GM18508 (cell line): ENCODE results near the gene ARID1B.

Experiments used
- ATAC-seq: cut with Tn5 transposase; IDR thresholded peaks from one replicate; pipeline ENCODE4 v1.9.1; 2021; ENCODE audit warnings: moderate number of reproducible peaks; ENCODE audit not compliant: insufficient read depth, unreplicated experiment

Gene ARID1B

DNA sequence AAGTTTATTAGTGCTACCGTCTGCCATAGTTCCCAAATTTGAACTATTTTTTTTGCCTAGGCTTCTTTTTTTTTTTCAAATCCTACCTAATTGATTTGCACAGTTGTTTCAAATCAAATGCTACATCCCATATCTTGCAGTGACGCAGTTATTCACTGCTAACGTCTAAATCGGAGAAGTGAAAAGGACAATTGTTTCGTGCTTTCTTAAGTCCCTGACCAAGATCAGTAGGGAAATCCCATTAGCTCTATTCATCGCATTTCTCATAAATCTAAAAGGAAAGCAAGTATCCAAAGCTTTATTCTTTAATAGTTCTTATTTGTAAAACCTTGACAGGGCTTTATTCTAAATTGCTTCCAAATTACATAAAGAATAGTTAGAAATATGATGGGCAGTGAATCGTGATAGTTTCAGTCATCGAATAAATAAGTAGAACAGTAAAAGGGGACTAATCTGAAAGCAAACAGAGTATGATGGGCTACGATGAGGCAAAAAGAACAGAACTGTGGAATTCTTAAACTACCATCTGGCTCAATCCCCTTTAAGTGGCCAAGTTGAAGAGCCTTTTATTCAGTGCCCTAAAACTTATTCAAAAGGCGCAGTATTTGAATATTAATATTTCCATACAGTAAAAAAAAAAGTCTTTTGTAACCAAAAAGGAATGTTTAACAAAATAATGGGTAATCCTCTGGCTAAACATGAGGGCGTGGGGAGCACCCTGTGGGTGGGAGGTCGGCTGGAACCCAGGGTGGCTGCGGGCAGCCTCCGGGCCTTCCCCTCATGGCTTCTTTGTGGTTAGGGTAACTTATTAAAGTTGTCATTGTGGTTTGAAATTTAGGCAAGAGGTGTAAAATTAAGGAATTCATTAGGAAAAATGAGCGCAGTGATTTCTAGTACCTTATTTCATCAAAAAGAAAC lies 3.0 kb upstream of the ARID1B start:
- no peak for ATAC-seq

DNA sequence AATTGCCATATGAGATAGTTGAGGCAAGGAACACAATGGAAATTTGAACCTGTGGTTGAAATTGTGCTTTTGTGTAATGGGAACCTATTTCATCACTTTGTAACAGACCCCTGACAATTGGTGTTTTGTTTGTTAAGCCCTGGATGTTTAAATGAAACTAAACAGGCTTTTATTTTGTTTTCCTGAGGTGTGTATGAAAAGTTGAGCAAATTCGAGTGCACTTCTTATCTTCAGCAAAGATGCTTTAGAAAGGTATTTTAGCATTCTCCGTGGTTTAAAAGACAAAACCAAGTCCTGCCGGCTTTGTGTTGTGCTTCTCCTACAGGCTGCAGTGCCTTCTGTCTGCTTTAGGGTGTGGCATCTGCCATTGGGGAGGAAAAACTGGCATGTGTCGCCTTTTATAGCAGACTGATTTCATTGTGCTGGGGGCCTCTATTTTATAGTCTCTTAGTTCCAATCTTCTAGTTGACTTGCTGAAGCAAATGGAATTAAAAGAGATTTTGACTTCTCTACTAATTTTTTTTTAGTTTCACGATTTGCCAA lies 2.2 kb upstream of the ARID1B start:
- ATAC-seq = no peak

DNA sequence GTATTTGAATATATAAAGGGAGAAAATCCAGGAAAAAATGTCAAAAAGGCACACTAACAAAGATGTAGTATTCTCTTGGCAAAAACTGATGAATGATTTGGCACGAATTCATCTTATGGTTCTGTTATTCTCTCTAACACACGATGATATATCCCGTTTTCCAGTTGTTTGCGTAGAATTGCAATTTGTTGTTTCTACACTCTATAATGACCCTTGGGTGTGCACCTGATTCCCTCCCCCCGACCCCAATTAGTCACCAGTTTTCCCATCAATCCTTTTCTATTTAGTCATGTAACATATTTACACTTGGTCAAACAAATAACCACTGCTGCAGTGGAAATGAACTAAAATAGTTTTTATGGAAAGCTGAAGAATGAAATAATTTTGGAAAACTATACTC lies 1.5 kb upstream of the ARID1B start:
- ATAC-seq = no peak

DNA sequence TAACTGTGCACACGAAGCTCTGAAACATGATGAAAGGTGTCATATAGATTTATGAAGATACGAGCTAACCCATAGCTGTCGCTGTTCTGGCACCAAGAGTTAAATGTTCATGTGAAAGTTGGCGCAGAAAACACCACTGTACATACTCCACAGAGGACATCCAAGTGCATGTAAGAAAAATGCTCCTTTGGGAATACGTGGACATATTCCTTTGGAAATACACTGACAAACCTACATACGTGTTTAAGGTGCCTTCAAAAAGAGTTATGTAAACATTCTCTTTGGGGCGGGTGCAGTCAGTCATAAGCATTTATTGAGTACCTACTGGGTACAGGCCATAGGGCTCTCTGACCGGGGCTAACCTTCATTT lies 723 bp upstream of the ARID1B start:
- ATAC-seq = no peak

DNA sequence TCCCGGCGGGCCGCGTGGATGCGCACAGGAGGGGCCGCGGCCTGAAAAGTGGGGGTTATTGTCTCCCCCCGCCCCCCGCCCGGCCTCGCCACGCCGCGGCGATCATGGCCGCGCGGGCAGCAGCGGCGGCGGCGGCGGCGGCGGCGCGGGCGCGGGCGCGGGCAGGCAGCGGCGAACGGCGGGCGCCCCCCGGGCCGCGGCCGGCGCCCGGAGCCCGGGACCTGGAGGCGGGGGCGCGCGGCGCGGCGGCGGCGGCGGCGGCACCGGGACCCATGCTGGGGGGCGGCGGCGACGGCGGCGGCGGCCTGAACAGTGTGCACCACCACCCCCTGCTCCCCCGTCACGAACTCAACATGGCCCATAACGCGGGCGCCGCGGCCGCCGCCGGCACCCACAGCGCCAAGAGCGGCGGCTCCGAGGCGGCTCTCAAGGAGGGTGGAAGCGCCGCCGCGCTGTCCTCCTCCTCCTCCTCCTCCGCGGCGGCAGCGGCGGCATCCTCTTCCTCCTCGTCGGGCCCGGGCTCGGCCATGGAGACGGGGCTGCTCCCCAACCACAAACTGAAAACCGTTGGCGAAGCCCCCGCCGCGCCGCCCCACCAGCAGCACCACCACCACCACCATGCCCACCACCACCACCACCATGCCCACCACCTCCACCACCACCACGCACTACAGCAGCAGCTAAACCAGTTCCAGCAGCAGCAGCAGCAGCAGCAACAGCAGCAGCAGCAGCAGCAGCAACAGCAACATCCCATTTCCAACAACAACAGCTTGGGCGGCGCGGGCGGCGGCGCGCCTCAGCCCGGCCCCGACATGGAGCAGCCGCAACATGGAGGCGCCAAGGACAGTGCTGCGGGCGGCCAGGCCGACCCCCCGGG lies 637 bp downstream of the ARID1B start:
- ATAC-seq = peak; percentile 4

DNA sequence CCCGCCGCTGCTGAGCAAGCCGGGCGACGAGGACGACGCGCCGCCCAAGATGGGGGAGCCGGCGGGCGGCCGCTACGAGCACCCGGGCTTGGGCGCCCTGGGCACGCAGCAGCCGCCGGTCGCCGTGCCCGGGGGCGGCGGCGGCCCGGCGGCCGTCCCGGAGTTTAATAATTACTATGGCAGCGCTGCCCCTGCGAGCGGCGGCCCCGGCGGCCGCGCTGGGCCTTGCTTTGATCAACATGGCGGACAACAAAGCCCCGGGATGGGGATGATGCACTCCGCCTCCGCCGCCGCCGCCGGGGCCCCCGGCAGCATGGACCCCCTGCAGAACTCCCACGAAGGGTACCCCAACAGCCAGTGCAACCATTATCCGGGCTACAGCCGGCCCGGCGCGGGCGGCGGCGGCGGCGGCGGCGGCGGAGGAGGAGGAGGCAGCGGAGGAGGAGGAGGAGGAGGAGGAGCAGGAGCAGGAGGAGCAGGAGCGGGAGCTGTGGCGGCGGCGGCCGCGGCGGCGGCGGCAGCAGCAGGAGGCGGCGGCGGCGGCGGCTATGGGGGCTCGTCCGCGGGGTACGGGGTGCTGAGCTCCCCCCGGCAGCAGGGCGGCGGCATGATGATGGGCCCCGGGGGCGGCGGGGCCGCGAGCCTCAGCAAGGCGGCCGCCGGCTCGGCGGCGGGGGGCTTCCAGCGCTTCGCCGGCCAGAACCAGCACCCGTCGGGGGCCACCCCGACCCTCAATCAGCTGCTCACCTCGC lies 1.5 kb downstream of the ARID1B start:
- no peak for ATAC-seq

DNA sequence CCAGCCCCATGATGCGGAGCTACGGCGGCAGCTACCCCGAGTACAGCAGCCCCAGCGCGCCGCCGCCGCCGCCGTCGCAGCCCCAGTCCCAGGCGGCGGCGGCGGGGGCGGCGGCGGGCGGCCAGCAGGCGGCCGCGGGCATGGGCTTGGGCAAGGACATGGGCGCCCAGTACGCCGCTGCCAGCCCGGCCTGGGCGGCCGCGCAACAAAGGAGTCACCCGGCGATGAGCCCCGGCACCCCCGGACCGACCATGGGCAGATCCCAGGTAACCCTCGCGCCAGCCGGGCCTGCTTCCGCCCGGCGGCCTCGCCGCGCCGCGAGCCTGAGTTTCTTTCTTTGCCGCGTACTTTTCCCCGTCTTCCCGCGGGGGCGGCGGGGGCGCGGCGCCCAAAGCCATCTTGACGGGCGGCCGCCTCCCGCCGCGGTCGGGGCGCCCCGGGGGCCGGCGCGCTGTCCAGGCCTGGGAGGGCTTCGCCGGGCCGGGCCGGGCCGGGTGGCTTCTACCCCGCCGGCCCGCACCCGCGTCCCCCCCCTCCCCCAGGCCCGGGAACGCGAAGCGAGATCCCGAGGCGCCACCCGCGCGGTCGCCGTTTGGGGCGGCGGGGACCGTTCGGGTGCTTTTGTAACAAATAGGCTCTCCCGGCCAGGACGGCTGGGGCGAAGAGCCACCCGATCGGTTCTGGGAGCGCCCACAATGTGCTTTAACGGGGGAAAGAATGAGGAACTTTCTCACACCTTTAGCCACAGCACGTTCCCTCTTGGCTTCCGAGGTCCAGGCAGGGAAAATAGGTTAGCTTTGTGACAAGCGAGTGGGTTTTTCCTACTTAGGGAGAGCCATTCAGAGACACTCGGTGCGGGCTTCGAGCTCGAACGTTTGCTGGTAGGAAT lies 2.3 kb downstream of the ARID1B start:
- no peak for ATAC-seq

DNA sequence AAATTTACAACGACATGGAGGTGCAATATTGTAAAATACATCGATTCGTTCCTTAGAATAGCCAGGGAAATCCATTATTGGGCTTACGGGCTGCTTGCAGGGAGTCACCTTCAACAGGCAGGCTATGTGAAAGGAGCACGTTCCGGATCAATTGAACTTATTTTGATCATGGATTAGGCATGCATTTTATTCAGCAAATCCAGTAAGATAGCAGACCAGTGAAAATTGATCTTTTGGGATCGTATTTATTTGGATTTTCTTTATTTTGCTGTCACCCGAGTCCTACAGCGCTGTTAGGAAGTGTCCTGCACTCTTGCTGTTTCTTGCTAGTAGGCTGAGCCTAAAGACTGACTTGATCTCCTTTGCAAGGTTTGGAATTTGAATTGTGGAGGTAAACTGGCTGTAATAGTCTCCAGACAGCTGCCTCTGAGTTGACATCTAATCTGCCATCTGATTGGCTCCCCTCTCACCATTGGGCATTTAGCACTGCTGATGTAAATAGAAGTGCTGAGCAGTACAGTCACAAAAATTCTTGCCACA lies 3.0 kb downstream of the ARID1B start:
- ATAC-seq = peak; percentile 52

DNA sequence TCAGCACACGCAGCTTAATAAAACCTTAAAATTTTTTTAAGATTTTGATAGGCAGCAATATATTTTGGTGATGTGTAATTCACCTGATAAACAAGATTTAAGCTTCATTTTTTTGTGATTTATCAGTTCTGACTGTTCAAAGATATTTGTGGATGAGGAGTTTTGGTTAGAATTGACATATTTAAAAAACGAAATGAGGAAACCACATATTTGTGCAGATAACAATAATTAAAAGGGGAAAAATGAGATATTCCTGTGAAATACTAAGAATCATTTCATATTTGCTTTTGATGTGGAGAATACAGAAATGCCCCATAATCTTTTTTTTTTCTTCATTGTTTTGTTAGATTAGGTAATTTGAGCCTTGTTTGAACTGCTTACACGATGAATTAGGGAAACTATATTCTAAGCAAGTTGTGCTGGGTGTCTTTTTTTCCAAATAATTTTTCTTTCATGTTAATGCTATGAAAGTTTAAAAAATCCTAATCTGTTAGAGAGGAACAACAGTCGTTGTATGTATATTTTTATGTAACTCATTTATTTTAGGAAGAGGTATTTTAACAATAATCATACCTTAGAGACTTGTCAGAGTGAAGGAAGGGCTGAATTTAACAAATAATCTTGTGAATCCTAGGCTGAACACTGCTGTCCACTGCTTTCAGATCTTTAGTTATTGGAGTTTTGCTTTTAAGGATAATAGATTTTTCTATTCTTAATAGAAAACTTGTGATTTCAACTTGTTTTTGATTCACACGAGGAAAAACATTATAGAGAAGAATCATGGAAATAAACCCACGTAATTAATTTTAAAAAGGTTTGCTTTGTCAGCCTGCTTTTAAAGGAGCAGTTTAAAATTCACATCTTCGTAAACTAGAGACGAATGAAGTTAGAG lies 4.0 kb downstream of the ARID1B start:
- no peak for ATAC-seq

DNA sequence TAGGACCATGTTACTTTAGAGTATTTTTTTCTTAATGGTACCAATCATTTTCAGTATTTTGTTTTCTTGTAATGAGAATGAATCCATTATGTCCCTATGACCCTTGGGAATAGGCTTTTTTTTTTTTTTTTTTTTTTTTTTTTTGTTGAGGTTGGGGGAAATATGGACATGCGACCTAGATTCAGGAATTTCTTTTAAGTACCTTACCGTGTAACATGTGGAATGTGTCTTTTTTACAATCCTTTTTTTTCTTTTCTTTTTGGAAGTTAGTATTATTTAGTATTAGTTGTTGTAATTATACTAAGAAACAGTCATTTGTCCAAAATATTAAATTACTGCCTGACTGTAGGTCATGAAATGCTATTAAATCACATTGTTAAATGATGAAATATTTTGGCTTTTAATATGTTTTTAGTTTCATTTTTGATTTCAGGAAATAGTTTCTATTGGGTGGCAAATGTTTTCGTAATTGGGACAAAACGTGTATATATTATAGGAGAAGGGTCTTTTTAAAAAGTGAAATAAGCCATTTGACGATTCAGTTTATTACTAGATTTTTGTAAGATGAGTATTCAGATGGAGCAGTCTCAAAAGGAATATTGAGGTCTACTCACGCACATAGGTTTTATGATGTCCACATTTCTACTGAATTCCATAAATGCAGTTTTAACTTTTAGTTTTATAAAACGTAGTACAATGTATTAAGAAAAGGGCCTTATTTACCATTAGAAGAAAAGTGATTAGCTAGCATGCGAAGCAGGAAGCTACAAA lies 4.9 kb downstream of the ARID1B start:
- ATAC-seq = no peak

DNA sequence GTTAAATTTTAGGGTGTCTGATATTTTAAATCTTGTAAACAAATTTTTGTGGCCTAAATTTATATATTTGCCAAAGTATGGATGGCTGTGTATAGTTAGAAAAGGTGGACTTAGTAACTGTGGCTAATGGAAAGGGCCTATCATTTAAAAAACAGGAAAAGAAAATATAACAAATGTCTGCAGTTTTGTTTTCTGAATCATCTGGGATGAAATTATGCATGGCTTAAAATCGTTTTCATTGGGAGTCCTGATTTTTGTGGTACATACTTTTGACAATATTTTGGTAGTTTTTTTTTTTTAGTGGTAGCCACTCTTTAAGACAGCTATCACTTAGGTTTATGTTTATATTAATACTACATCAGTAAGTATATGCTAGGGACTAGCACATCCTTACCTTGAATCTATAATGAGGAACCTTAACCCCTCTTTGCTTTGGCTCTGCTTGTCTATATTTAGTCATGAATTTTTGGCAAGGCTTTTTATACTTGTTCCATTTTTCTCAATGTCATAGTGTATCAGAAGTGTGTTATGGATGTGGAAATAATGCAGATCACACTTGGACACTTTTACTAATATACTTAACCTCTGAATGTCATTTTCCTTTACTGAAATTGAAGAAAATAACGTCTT lies 5.6 kb downstream of the ARID1B start:
- ATAC-seq = no peak

DNA sequence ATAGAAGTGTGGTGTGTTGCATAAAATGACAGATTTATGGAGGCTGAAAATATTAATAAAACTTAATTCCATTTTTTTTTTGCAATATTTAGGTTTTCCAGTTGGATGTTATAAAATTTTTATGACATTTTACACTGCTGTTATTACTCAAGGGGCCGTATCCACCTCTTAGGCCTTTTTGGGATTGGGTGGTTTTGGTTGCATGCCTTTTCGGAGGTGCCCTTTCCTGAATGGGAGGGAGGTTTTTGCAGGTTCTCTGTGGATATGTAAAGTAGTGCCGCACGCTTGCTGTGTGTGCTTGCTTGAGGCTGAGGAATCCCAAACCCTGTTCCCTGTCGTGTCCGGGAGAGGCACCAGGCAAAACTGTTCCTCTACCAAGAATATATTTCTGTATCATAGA lies 6.8 kb downstream of the ARID1B start:
- no peak for ATAC-seq

DNA sequence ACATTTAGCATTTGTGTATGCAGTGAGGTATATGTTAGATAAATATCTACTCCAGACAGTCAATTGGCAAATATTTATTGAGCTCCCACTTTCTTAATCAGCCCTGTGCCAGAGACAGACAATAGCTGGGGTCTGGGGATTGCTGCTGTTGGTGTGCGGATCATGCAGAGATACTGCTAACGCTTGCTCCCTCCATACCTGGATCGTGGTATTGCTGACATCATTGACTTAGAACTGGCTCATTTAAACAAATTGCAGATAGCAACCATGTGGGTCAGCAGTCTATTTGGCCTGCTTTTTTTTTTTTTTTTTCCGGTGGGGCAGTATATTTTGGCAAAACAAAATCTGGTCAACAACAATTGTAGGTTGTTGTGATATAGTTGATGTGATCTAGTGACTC lies 9.5 kb downstream of the ARID1B start:
- no peak for ATAC-seq

DNA sequence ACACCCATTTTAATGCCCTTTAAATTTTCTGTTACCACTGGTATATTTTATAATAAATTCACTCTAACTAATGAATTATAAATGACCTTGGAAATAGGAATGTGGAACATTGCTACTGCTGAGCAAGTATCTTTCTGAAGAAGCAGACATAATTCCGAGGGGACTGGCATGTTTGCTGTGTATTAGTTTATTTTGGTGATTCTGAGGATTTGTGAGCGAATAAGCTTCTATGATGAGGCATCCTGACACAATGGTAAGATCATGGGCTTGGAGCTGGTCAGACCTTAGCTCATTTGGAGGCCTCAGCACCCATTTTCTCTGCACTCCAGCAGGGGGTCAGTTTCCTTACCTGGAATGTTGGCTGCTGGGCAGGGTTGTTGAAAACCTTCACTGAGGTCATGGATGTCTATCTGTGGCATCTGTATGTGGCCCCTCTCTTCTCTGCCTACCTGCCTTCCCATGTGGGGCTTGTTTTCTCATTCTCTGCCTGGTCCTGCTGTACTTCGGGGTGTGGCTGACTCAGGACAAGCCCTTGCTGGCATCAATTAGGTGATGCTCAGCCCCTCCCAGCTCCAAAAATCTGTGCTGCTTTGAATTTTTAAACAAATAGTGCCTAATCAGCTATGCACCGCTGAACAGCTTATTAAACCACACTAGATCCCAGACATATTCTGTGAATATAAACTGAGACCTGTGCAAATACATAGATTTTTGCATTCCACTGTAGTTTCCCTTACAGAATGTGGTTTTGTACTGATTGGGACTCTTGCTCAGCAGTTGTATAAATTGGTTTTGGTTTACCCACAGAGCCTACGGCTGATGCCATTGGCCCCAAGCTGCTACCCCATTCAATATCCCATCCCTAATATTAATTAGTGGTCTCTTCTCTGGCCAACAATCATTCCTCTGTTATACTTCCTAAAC lies 10.7 kb downstream of the ARID1B start:
- ATAC-seq = no peak

DNA sequence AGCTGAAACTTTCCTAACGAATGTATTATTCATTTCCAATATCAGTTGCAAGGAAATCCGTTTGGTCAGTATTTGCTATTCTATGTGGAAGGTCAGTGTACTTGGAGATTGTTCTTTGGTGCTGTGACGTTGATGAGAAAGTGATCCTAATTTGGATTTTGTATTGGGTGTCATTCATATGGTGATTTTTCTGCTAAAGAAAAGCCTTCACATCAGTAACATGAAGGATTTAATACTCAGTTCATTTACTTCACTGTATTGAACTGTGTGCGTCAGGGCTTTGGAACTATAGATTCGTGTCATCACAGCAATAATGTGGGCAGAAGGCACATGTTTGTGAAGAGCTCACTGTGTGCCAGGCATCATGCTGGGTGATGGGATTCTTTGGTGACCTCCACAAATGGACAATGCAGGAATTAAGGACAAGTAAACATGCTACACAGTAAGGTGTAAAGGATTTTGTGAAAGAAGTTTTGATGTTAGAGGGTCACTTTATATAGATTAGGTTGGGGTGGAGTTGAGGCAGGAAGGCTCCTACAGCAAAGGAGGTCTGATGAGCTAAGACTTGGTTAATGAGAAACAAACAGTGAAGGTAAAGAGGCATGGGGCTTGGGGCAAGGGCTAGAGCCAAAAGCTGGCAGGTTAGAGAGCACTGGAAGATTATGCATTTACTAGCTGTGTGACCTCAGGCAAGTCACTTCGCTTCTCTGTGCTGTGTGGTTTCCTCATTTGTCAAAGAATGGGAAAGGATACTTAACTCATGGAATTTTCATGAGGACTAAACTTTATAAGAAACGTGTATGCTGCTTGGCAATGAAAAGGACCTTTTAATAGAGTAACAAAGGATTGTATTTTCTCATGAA lies 12.1 kb downstream of the ARID1B start:
- no peak for ATAC-seq
